ENCODE measurements around the gene GPR75.

DNA sequence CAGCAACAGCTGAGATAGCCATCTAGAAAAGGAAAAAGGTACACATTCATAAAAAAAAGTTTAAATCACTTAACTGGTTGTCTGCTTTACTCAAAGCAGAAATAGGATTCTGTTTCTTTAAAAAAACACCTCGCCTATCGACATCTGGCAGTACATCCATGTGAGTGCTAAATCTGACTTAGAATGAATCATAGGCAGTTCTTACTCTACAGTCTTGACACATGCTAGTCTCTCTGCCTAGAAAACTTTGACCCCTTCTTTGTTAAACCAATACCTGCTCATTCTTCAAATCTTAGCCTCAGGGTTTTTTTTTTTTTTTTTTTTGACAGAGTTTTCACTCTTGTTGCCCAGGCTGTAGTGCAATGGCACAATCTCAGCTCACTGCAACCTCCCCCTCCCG lies 37.1 kb upstream of the GPR75 start:
- no peak for TF ChIP-seq POLR2A (IDR thresholded peaks at IDR 0.05)
- TF ChIP-seq, protein P1, sequence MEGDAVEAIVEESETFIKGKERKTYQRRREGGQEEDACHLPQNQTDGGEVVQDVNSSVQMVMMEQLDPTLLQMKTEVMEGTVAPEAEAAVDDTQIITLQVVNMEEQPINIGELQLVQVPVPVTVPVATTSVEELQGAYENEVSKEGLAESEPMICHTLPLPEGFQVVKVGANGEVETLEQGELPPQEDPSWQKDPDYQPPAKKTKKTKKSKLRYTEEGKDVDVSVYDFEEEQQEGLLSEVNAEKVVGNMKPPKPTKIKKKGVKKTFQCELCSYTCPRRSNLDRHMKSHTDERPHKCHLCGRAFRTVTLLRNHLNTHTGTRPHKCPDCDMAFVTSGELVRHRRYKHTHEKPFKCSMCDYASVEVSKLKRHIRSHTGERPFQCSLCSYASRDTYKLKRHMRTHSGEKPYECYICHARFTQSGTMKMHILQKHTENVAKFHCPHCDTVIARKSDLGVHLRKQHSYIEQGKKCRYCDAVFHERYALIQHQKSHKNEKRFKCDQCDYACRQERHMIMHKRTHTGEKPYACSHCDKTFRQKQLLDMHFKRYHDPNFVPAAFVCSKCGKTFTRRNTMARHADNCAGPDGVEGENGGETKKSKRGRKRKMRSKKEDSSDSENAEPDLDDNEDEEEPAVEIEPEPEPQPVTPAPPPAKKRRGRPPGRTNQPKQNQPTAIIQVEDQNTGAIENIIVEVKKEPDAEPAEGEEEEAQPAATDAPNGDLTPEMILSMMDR (IDR thresholded peaks at IDR 0.05 in 4 of 5, conservative IDR thresholded peaks at IDR 0.05 in 1 of 5): no peak

Measured in gastrocnemius medialis (tissue), 4 donors.